K562 (cell line): ENCODE data around the gene KISS1R. TPM values are rescaled to one million over a fixed set of nuclear protein-coding genes. Genes with fewer than 3 reads are reported as not detected.

Experiments
- CBFB ChIP-seq: sonication (generic); formaldehyde crosslinking; IDR thresholded peaks from 2 replicates; pipeline ENCODE4 v1.4.0; 2020; ENCODE audit warnings: mild to moderate bottlenecking, missing genetic modification reagents
- FOXM1 ChIP-seq, 2 experiments: fragments of 450-650 bp in 1 of 2; sonication (generic) in 1 of 2; formaldehyde crosslinking in 1 of 2; IDR thresholded peaks; 2 replicates each; pipeline versions ENCODE4 v1.6.1 to v1.9.0; 2017 to 2022; ENCODE audit warnings: low read depth in 2 of 2, mild to moderate bottlenecking in 2 of 2, missing genetic modification reagents in 1 of 2, moderate library complexity in 1 of 2
- GABPB1 ChIP-seq: sonication (generic); formaldehyde crosslinking; IDR thresholded peaks from 2 replicates; pipeline ENCODE4 v1.8.0; 2022; ENCODE audit warnings: mild to moderate bottlenecking, missing genetic modification reagents
- KLF13 ChIP-seq: fragments of 450-650 bp; IDR thresholded peaks from 2 replicates; pipeline ENCODE4 v1.6.1; 2016; ENCODE audit warnings: missing genetic modification characterization, low read depth, mild to moderate bottlenecking, missing compliant biosample characterization, moderate library complexity, borderline replicate concordance
- MTF1 ChIP-seq: fragments of 250-450 bp; sonication (Bioruptor Pico); IDR thresholded peaks from 2 replicates; pipeline ENCODE4 v1.9.0; 2021; ENCODE audit warnings: moderate library complexity, mild to moderate bottlenecking, inconsistent platforms, borderline replicate concordance
- MXI1 ChIP-seq: IDR thresholded peaks from 2 replicates; pipeline ENCODE4 v1.6.1; 2011; ENCODE audit warnings: low read depth, mild to moderate bottlenecking, improper control_type of control experiment, low read length
- NCOA1 ChIP-seq: fragments of 450-650 bp; IDR thresholded peaks from 2 replicates; pipeline ENCODE4 v1.6.1; 2016; ENCODE audit warnings: low read depth
- NFE2L1 ChIP-seq: fragments of 450-650 bp; IDR thresholded peaks from 2 replicates; pipeline ENCODE4 v1.6.1; 2016; ENCODE audit warnings: missing genetic modification characterization, low read depth, mild to moderate bottlenecking, missing compliant biosample characterization, moderate library complexity, borderline replicate concordance
- NR2F6 ChIP-seq: fragments of 450-650 bp; formaldehyde crosslinking; IDR thresholded peaks from 2 replicates; pipeline ENCODE4 v1.4.0; 2020; ENCODE audit warnings: mild to moderate bottlenecking
- POLR2A ChIP-seq: fragments of 450-650 bp; conservative IDR thresholded peaks from 2 replicates; pipeline ENCODE4 v1.6.1; 2016
- POLR2G ChIP-seq: fragments of 200-400 bp; formaldehyde crosslinking; IDR thresholded peaks from 2 replicates; pipeline ENCODE4 v1.6.1; 2017; ENCODE audit warnings: low read depth, mild to moderate bottlenecking, antibody characterized with exemption, low read length, moderate library complexity
- RBFOX2 ChIP-seq: fragments of 200-400 bp; formaldehyde crosslinking; IDR thresholded peaks from 2 replicates; pipeline ENCODE4 v1.6.1; 2017; ENCODE audit warnings: low read depth, mild to moderate bottlenecking, low read length, moderate library complexity
- RBM22 ChIP-seq: fragments of 200-400 bp; formaldehyde crosslinking; IDR thresholded peaks from 2 replicates; pipeline ENCODE4 v1.6.1; 2018; ENCODE audit warnings: low read length, low read depth; ENCODE audit not compliant: poor library complexity, severe bottlenecking
- RBM25 ChIP-seq: fragments of 200-400 bp; formaldehyde crosslinking; IDR thresholded peaks from 2 replicates; pipeline ENCODE4 v1.6.1; 2018; ENCODE audit warnings: low read length, low read depth, moderate library complexity; ENCODE audit not compliant: severe bottlenecking
- SIRT6 ChIP-seq: IDR thresholded peaks from one replicate; pipeline ENCODE4 v1.6.1; 2012; ENCODE audit warnings: low read depth, mild to moderate bottlenecking, control low read depth, inconsistent platforms, low read length, moderate library complexity
- SP1 ChIP-seq: sonication (generic); formaldehyde crosslinking; IDR thresholded peaks from 2 replicates; pipeline ENCODE4 v1.8.1; 2022; ENCODE audit warnings: mild to moderate bottlenecking, missing genetic modification reagents
- TAL1 ChIP-seq: fragments of 450-650 bp; IDR thresholded peaks from 2 replicates; pipeline ENCODE4 v1.6.1; 2016; ENCODE audit warnings: mild to moderate bottlenecking
- ZNF224 ChIP-seq: sonication (generic); formaldehyde crosslinking; IDR thresholded peaks from 2 replicates; pipeline ENCODE4 v1.8.0; 2022; ENCODE audit warnings: mild to moderate bottlenecking, missing genetic modification reagents
- ZNF282 ChIP-seq: sonication (generic); formaldehyde crosslinking; IDR thresholded peaks from 2 replicates; pipeline ENCODE4 v1.8.1; 2023; ENCODE audit warnings: missing genetic modification reagents
- ZNF408 ChIP-seq: fragments of 250-450 bp; sonication (Bioruptor Pico); IDR thresholded peaks from 2 replicates; pipeline ENCODE4 v1.4.0; 2020; ENCODE audit warnings: low read depth, mild to moderate bottlenecking, moderate library complexity
- polyA plus RNA-seq, 8 experiments: library from polyadenylated mRNA; depleted of rRNA in 4 of 8; stranded (reverse) in 5 of 8; unstranded in 3 of 8; fragments of >200 nt; fragmentation: Nextera tagmentation in 2 of 8; fragmentation: Illumina TruSeq in 1 of 8; extraction: Ambion mirVana in 2 of 8; extraction: Trizol in 1 of 8; gene quantifications; 2 replicates each; pipeline versions ENCODE4 v1.2.1 to v1.2.3, GENCODE V29; 2011 to 2014; ENCODE audit warnings: inconsistent platforms in 1 of 8, missing spikeins in 1 of 8
- total RNA-seq, 7 experiments: library from RNA; depleted of rRNA in 6 of 7; stranded (reverse); fragments of >200 nt in 6 of 7; fragmentation: Illumina TruSeq in 2 of 7; extraction: Trizol in 2 of 7; gene quantifications; 2 replicates each; pipeline versions ENCODE4 v1.2.1 to v1.2.3, GENCODE V29; 2011 to 2021; ENCODE audit warnings: low replicate concordance in 1 of 7
- TF ChIP-seq, protein P1 (sequence below): fragments of 250-450 bp; sonication (Bioruptor Pico); IDR thresholded peaks from 2 replicates; pipeline ENCODE4 v1.8.0; 2022; ENCODE audit warnings: inconsistent platforms
- TF ChIP-seq, protein P2 (sequence below): fragments of 450-650 bp; formaldehyde crosslinking; IDR thresholded peaks from 2 replicates; pipeline ENCODE4 v1.4.0; 2022; ENCODE audit warnings: mild to moderate bottlenecking, moderate library complexity
- TF ChIP-seq, protein P3 (sequence below): fragments of 250-450 bp; sonication (Bioruptor Pico); IDR thresholded peaks from 2 replicates; pipeline ENCODE4 v1.5.1; 2021; ENCODE audit warnings: mild to moderate bottlenecking
- TF ChIP-seq, protein P4 (sequence below): sonication (generic); formaldehyde crosslinking; IDR thresholded peaks from 2 replicates; pipeline ENCODE4 v1.9.0; 2022; ENCODE audit warnings: mild to moderate bottlenecking, missing genetic modification reagents
- TF ChIP-seq, protein P5 (sequence below): sonication (generic); formaldehyde crosslinking; IDR thresholded peaks from 2 replicates; pipeline ENCODE4 v1.8.0; 2022; ENCODE audit warnings: mild to moderate bottlenecking, low read depth, missing genetic modification reagents

The KISS1R gene
- total and polyA plus RNA-seq, 9 of the 15 experiments (the other 6 are each of a cell fraction or from before 2014, with no cell fraction given) = 0.37 to 39.4 (median 2.0) TPM

DNA sequence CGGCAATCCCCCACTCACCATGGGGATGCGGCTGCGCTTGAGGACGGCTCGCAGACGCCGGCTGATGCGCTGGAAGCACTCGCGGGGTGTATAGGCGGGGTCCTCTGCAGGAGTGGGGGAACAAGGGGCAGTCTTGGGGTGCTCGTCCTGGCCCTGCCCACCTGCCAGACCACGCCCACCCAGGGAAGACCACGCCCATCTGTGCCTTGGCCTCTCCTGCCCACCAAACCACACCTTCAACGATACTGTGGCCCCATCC, 17.2 kb upstream of the KISS1R start (continued):
- TF ChIP-seq NFE2L1 (no peak), POLR2A (peak; percentile 42; the same call in 1 of the 2 replicates), KLF13 (tag) (no peak), SIRT6 (no peak), POLR2G (peak; percentile 83), FOXM1 (IDR thresholded peaks at IDR 0.05; ENCODE audit: low read depth) (no peak), FOXM1 (CRISPR knock-in tag; IDR thresholded peaks at IDR 0.05; ENCODE audit: low read depth) (0 out of 2 replicates have a peak, but pooled peaks have one; percentile 47), MXI1 (no peak), NCOA1 (no peak), MTF1 (CRISPR knock-in tag) (no peak), SP1 (CRISPR knock-in tag) (peak; percentile 33; the same call in 1 of the 2 replicates), RBM25 (no peak), ZNF408 (CRISPR knock-in tag) (no peak), ZNF224 (CRISPR knock-in tag) (no peak), RBFOX2 (peak; percentile 49), RBM22 (peak; percentile 25), TAL1 (no peak), ZNF282 (CRISPR knock-in tag) (no peak), GABPB1 (CRISPR knock-in tag) (0 out of 2 replicates have a peak, but pooled peaks have one; percentile 3), NR2F6 (no peak), CBFB (CRISPR knock-in tag) (peak; percentile 53; the same call in 1 of the 2 replicates)
- TF ChIP-seq, protein P1, sequence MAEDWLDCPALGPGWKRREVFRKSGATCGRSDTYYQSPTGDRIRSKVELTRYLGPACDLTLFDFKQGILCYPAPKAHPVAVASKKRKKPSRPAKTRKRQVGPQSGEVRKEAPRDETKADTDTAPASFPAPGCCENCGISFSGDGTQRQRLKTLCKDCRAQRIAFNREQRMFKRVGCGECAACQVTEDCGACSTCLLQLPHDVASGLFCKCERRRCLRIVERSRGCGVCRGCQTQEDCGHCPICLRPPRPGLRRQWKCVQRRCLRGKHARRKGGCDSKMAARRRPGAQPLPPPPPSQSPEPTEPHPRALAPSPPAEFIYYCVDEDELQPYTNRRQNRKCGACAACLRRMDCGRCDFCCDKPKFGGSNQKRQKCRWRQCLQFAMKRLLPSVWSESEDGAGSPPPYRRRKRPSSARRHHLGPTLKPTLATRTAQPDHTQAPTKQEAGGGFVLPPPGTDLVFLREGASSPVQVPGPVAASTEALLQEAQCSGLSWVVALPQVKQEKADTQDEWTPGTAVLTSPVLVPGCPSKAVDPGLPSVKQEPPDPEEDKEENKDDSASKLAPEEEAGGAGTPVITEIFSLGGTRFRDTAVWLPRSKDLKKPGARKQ (CRISPR knock-in tag) = no peak
- TF ChIP-seq, protein P2, sequence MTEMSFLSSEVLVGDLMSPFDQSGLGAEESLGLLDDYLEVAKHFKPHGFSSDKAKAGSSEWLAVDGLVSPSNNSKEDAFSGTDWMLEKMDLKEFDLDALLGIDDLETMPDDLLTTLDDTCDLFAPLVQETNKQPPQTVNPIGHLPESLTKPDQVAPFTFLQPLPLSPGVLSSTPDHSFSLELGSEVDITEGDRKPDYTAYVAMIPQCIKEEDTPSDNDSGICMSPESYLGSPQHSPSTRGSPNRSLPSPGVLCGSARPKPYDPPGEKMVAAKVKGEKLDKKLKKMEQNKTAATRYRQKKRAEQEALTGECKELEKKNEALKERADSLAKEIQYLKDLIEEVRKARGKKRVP (CRISPR knock-in tag) = no peak
- TF ChIP-seq, protein P3, sequence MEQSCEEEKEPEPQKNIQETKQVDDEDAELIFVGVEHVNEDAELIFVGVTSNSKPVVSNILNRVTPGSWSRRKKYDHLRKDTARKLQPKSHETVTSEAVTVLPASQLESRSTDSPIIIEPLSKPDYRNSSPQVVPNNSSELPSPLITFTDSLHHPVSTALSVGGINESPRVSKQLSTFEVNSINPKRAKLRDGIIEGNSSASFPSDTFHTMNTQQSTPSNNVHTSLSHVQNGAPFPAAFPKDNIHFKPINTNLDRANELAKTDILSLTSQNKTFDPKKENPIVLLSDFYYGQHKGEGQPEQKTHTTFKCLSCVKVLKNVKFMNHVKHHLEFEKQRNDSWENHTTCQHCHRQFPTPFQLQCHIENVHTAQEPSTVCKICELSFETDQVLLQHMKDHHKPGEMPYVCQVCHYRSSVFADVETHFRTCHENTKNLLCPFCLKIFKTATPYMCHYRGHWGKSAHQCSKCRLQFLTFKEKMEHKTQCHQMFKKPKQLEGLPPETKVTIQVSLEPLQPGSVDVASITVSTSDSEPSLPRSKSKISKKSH = no peak
- TF ChIP-seq, protein P4, sequence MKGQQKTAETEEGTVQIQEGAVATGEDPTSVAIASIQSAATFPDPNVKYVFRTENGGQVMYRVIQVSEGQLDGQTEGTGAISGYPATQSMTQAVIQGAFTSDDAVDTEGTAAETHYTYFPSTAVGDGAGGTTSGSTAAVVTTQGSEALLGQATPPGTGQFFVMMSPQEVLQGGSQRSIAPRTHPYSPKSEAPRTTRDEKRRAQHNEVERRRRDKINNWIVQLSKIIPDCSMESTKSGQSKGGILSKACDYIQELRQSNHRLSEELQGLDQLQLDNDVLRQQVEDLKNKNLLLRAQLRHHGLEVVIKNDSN (CRISPR knock-in tag) = 0 out of 2 replicates have a peak, but pooled peaks have one; percentile 12
- TF ChIP-seq, protein P5, sequence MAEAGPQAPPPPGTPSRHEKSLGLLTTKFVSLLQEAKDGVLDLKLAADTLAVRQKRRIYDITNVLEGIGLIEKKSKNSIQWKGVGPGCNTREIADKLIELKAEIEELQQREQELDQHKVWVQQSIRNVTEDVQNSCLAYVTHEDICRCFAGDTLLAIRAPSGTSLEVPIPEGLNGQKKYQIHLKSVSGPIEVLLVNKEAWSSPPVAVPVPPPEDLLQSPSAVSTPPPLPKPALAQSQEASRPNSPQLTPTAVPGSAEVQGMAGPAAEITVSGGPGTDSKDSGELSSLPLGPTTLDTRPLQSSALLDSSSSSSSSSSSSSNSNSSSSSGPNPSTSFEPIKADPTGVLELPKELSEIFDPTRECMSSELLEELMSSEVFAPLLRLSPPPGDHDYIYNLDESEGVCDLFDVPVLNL (CRISPR knock-in tag) = no peak
